ENCODE results near the gene MAP3K8. TPM values are rescaled to one million over a fixed set of nuclear protein-coding genes. Genes with fewer than 3 reads are reported as not detected.
A peak's percentile ranks its signal among the peaks of the same experiment; 100 is the strongest.

MAP3K8 gene
- total RNA-seq, 1 donor from 2014 or later, result 7.3 TPM

- H3K9ac ChIP-seq, result no peak overlapping the region
These were observed 3.3 kb downstream of the MAP3K8 start for GRCh38 chr10:30437031-30437841.

DNA sequence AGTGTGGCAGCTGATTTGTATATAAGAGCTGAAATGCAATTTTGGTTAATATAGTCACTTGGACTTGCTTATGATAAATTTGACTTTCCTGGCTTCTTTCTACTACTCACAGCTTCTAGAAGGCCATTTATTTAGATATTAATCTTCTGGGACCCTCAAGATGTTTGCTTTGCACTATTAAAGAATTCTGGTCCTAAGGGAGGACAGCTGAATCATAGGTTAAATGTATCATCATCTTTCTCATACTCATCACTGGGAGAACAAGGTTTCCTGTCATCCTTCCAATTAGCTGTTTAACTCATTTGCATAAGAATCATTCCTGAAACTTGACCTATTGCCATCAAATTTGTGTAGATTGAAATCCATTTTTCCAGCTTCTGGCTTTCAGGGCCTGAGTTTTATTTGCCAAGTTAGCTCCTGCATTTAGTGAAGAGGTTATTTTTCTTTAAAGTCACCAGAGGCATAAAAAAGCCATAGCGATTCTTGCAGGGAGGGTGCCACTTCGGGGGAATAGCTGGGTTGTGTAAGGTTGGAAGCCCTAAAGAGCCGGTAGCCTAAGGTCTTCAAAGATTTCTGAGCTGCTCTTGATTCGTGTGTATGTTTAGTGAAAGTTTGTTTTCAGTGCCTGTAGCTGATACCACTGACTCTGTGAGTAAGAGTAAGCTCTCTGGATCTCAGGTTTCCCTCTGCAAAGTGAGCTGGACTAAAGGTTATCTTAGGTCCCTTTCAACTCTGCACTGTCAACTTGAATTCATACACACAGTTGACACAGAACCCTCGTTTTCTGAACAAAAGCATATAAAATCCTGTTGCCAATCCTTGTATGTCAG lies 4.3 kb downstream of the MAP3K8 start:
- Histone ChIP-seq H4K20me1 (ENCODE audit: low read depth) (peaks cover 15% of the 10 kb centered on the region), H2AFZ (replicated peaks) (no peak overlapping the region), H3F3A (ENCODE audit: low read depth) (peaks cover 26% of the 10 kb centered on the region), H3K36me3 (peaks cover 2% of the 10 kb centered on the region), H3K4me2 (no peak overlapping the region), H3K4me3 (no peak overlapping the region), H3K79me2 (ENCODE audit: low read depth) (no peaks in the 10 kb centered on the region), H3K4me1 (peaks cover 30% of the 10 kb centered on the region), H3K27ac (no peak overlapping the region), H3K27me3 (peaks cover 16% of the 10 kb centered on the region), H3K9me3 (ENCODE audit: low read depth) (no peaks in the 10 kb centered on the region), H3K9ac (no peak overlapping the region)
- Mint-ChIP-seq H3K4me3 (peak overlapping the region; percentile 71), H3K36me3 (peaks cover 24% of the 10 kb centered on the region), H3K27me3 (ENCODE audit: insufficient read depth, low read depth) (peaks cover 4% of the 10 kb centered on the region), H3K4me1 (peaks cover 35% of the 10 kb centered on the region), H3K9me3 (no peaks in the 10 kb centered on the region), H3K27ac (no peak overlapping the region)
- no peak for TF ChIP-seq CTCF (IDR thresholded peaks at IDR 0.05)
- TF ChIP-seq EZH2phosphoT487 (IDR thresholded peaks at IDR 0.05), result no peak
- no peak for TF ChIP-seq EZH2 (IDR thresholded peaks at IDR 0.05)
- no peak for DNase-seq (ENCODE audit: low spot score)

More at GRCh38 chr10:30437031-30437841, 3.3 kb downstream of the MAP3K8 start:
- TF ChIP-seq EZH2 (IDR thresholded peaks at IDR 0.05) (no peak), EZH2phosphoT487 (IDR thresholded peaks at IDR 0.05) (no peak), CTCF (IDR thresholded peaks at IDR 0.05) (no peak)
- peaks cover 16% of the 10 kb centered on the region for H3K27me3 ChIP-seq
- peaks cover 15% of the 10 kb centered on the region for H4K20me1 ChIP-seq (ENCODE audit: low read depth)
- H3K27me3 Mint-ChIP-seq (ENCODE audit: insufficient read depth, low read depth), result peaks cover 10% of the 10 kb centered on the region
- no peaks in the 10 kb centered on the region for H3K9me3 Mint-ChIP-seq
- H2AFZ ChIP-seq (replicated peaks), result no peak overlapping the region
- H3K9me3 ChIP-seq (ENCODE audit: low read depth), result no peaks in the 10 kb centered on the region
- H3K36me3 ChIP-seq, result peaks cover 2% of the 10 kb centered on the region
- peaks cover 20% of the 10 kb centered on the region for H3K36me3 Mint-ChIP-seq
- peaks cover 30% of the 10 kb centered on the region for H3K4me1 ChIP-seq
- H3K27ac Mint-ChIP-seq, result peak overlapping the region; percentile 15
- H3K4me3 ChIP-seq, result no peak overlapping the region
- H3K79me2 ChIP-seq (ENCODE audit: low read depth), result no peaks in the 10 kb centered on the region
- H3F3A ChIP-seq (ENCODE audit: low read depth), result peaks cover 30% of the 10 kb centered on the region
- H3K4me3 Mint-ChIP-seq, result peak overlapping the region; percentile 98
- H3K4me2 ChIP-seq, result peak overlapping the region; percentile 95
- DNase-seq (ENCODE audit: low spot score), result no peak
- peaks cover 41% of the 10 kb centered on the region for H3K4me1 Mint-ChIP-seq
- no peak overlapping the region for H3K27ac ChIP-seq

DNA sequence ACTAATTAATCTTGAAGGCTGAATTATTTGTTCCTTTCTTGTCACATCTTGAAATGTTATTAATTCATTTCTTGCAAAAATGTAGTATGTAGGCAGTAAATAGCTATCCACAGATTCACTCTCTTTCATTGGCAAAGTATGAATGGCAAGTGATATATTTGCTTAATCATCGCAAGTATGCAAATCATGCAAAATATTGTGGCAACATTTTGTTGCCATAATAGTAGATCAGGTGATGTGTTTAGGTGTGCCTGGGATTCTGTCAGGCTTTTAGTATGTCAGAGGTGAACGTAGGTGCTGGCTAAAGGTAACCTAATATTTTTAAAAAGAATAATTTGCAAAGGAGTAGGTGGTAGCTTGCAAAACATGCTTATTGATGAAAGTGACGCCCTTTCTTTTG lies 5.9 kb downstream of the MAP3K8 start:
- no peak for TF ChIP-seq CTCF (IDR thresholded peaks at IDR 0.05)
- TF ChIP-seq EZH2phosphoT487 (IDR thresholded peaks at IDR 0.05), result no peak
- no peak for TF ChIP-seq EZH2 (IDR thresholded peaks at IDR 0.05)
- no peak overlapping the region for H3K4me2 ChIP-seq

More for the DNA sequence above, 5.9 kb downstream of the MAP3K8 start:
- Histone ChIP-seq H3K36me3 (peaks cover 2% of the 10 kb centered on the region), H3K79me2 (ENCODE audit: low read depth) (no peaks in the 10 kb centered on the region), H3F3A (ENCODE audit: low read depth) (peaks cover 9% of the 10 kb centered on the region), H3K4me1 (peaks cover 30% of the 10 kb centered on the region), H3K27me3 (peaks cover 11% of the 10 kb centered on the region), H2AFZ (replicated peaks) (no peak overlapping the region), H3K27ac (no peak overlapping the region), H3K4me3 (no peak overlapping the region), H3K9me3 (ENCODE audit: low read depth) (no peaks in the 10 kb centered on the region), H4K20me1 (ENCODE audit: low read depth) (peaks cover 15% of the 10 kb centered on the region), H3K9ac (no peak overlapping the region)
- Mint-ChIP-seq H3K4me1 (peaks cover 34% of the 10 kb centered on the region), H3K27ac (no peak overlapping the region), H3K4me3 (no peak overlapping the region), H3K36me3 (peaks cover 31% of the 10 kb centered on the region), H3K9me3 (no peaks in the 10 kb centered on the region), H3K27me3 (ENCODE audit: insufficient read depth, low read depth) (peaks cover 6% of the 10 kb centered on the region)
- no peak for DNase-seq (ENCODE audit: low spot score)

All from neural progenitor cell (in vitro differentiated cells).